Fibroblast of lung (primary cell): ENCODE data around the gene LNX2.

Experiments used
- CTCF ChIP-seq, 2 donors: IDR thresholded peaks in 1 of 2; conservative IDR thresholded peaks in 1 of 2; 1 replicate in 1 of 2; 2 replicates in 1 of 2; pipeline ENCODE4 v1.5.1; 2011 to 2012; ENCODE audit warnings: low read length in 2 of 2, control low read depth in 1 of 2, inconsistent platforms in 1 of 2, low read depth in 1 of 2, mild to moderate bottlenecking in 1 of 2
- EZH2 ChIP-seq: IDR thresholded peaks from 2 replicates; pipeline ENCODE4 v1.5.1; 2012; ENCODE audit warnings: low read length, control low read depth, mild to moderate bottlenecking; ENCODE audit errors: missing control alignments

GRCh38 chr13:27528908-27529307 is 91.4 kb downstream of the LNX2 start:
- TF ChIP-seq CTCF (conservative IDR thresholded peaks at IDR 0.05 in 1 of 2, IDR thresholded peaks at IDR 0.05 in 1 of 2; ENCODE audit: low read depth in 1 of 2, low read length in 2 of 2) (no peak), EZH2 (no peak)
